ENCODE data around the gene ITPKC. TPM values are rescaled to one million over a fixed set of nuclear protein-coding genes. Genes with fewer than 3 reads are reported as not detected.
A peak's percentile ranks its signal among the peaks of the same experiment; 100 is the strongest.

ITPKC gene
- polyA plus RNA-seq, 3 donors: 2.7 to 5.7 (median 2.9) TPM

- Mint-ChIP-seq H3K9me3 (peaks cover 0 to 1% (median 0%) of the 10 kb centered on the region in 7 donors), H3K36me3 (peaks cover 24 to 31% of the 10 kb centered on the region in 2 donors), H3K4me1 (peaks cover 33% of the 10 kb centered on the region), H3K27me3 (ENCODE audit: low read depth in 3 of 3) (peaks cover 0 to 2% (median 1%) of the 10 kb centered on the region in 3 donors), H3K4me3 (peak overlapping the region; percentile 94 to 97), H3K27ac (peak overlapping the region; percentile 97 to 100 (median 99))
- H3K79me2 ChIP-seq (ENCODE audit: insufficient read depth, low read length): peaks cover 21% of the 10 kb centered on the region
- 0% methylated on average over 5 of the region's 10 CpGs for WGBS (ENCODE audit: insufficient coverage)
- H4K20me1 ChIP-seq (ENCODE audit: insufficient read depth, low read length): peaks cover 25% of the 10 kb centered on the region
- no peaks in the 10 kb centered on the region for H3K9me3 ChIP-seq (replicated peaks in 1 of 2; ENCODE audit: control insufficient read depth in 1 of 2, insufficient read depth in 1 of 2, low read length in 2 of 2)
- H3K4me2 ChIP-seq (replicated peaks; ENCODE audit: extremely low read depth, low read length, poor library complexity, severe bottlenecking): peak overlapping the region; percentile 93
- no peak for DNase-seq
- H3K27ac ChIP-seq (ENCODE audit: low read depth in 1 of 2, low read length in 2 of 2): peak overlapping the region; percentile 95 to 97
- peaks cover 19 to 24% of the 10 kb centered on the region in 2 donors for H3K4me1 ChIP-seq (ENCODE audit: control insufficient read depth in 1 of 2, insufficient read depth in 2 of 2, low read length in 2 of 2)
- intact Hi-C loops (cut with micrococcal nuclease): loop anchor here in 1 of 2 donors (2.0 to 5.0 kb wide), 2 partner anchors 35 to 63 kb away; no protein-coding TSS in a partner anchor
- peak overlapping the region; percentile 69 to 89 (median 85) for H3K4me3 ChIP-seq (replicated peaks in 1 of 3; ENCODE audit: low read depth in 2 of 3, low read length in 3 of 3)
- TF ChIP-seq, protein P1, sequence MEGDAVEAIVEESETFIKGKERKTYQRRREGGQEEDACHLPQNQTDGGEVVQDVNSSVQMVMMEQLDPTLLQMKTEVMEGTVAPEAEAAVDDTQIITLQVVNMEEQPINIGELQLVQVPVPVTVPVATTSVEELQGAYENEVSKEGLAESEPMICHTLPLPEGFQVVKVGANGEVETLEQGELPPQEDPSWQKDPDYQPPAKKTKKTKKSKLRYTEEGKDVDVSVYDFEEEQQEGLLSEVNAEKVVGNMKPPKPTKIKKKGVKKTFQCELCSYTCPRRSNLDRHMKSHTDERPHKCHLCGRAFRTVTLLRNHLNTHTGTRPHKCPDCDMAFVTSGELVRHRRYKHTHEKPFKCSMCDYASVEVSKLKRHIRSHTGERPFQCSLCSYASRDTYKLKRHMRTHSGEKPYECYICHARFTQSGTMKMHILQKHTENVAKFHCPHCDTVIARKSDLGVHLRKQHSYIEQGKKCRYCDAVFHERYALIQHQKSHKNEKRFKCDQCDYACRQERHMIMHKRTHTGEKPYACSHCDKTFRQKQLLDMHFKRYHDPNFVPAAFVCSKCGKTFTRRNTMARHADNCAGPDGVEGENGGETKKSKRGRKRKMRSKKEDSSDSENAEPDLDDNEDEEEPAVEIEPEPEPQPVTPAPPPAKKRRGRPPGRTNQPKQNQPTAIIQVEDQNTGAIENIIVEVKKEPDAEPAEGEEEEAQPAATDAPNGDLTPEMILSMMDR (IDR thresholded peaks at IDR 0.05): no peak
- H3K9ac ChIP-seq (ENCODE audit: insufficient read depth, low read length, poor library complexity, severe bottlenecking): peak overlapping the region; percentile 78
- peak overlapping the region; percentile 52 for H2AFZ ChIP-seq (ENCODE audit: insufficient read depth, low read depth, low read length, poor library complexity, severe bottlenecking)
- H3K27me3 ChIP-seq (ENCODE audit: control insufficient read depth in 2 of 2, insufficient read depth in 2 of 2, low read length in 2 of 2): no peaks in the 10 kb centered on the region
- H3K36me3 ChIP-seq (replicated peaks in 1 of 2; ENCODE audit: control insufficient read depth in 1 of 2, insufficient read depth in 2 of 2, low read length in 2 of 2): peaks cover 3 to 22% of the 10 kb centered on the region in 2 donors
Observed at GRCh38 chr19:40777645-40777936, 60.7 kb downstream of the ITPKC start.

DNA sequence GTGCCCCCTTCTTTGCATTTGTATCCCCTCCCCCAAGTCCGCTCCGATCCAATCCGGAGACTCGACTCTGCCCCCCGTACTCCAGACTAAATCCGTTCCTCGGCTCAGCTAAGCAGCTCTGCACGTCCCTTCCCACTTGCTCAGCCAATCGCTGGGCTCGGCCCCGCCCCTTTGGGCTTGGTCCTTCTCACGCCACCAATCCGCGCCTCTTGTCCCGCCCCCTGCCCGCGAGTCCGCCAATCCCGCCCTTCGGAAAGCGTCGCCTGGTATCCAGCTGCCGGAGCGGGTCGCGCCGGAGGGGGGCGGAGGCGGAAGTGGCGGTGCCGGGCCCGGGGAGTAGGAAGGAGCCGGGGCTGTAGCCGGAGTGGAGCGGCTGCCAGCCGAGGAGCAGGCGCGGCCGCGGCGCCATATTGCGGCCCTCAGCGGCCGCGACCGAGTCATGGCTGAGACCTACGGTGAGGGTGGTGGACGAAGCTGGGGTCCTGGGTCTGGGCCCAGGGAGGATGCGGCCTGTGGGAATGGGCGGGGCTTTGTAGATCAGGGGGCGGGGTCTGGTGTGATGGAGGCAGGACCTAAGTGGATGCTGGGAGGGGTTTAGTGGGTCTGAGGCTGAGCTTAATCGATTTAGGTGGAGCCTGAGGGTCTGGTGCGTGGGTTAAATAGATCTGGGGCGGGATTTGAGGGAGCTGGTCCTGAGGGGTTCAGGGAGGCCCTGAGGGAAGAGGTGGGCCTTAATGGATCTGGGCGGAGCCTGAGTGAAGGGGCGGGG, 61.2 kb downstream of the ITPKC start, which contains the start of gene RAB4B:
TSS of gene RAB4B (plus strand) at position 311 of the 769 bp plus-strand sequence. CDS start at position 440, 129 bp downstream.
- H3K36me3 ChIP-seq (replicated peaks in 1 of 2; ENCODE audit: control insufficient read depth in 1 of 2, insufficient read depth in 2 of 2, low read length in 2 of 2): peaks cover 3 to 22% of the 10 kb centered on the region in 2 donors
- Mint-ChIP-seq H3K27ac (peak within 1 kb of the TSS; percentile 97 to 100 (median 99)), H3K4me3 (peak within 1 kb of the TSS; percentile 94 to 97), H3K27me3 (ENCODE audit: low read depth in 3 of 3) (peaks cover 0 to 1% (median 0%) of the 10 kb centered on the region in 3 donors), H3K9me3 (peaks cover 0 to 1% (median 0%) of the 10 kb centered on the region in 7 donors), H3K4me1 (peaks cover 33% of the 10 kb centered on the region), H3K36me3 (peaks cover 24 to 36% of the 10 kb centered on the region in 2 donors)
- peak within 1 kb of the TSS; percentile 93 for H3K4me2 ChIP-seq (replicated peaks; ENCODE audit: extremely low read depth, low read length, poor library complexity, severe bottlenecking)
- H3K27me3 ChIP-seq (ENCODE audit: control insufficient read depth in 2 of 2, insufficient read depth in 2 of 2, low read length in 2 of 2): no peaks in the 10 kb centered on the region
- no peaks in the 10 kb centered on the region for H3K9me3 ChIP-seq (replicated peaks in 1 of 2; ENCODE audit: control insufficient read depth in 1 of 2, insufficient read depth in 1 of 2, low read length in 2 of 2)
- intact Hi-C loops (cut with micrococcal nuclease): loop anchor here in 1 of 2 donors (1.0 to 5.0 kb wide), 4 partner anchors 20 to 63 kb away; partner anchors contain the start of gene SNRPA
- peaks cover 21% of the 10 kb centered on the region for H3K79me2 ChIP-seq (ENCODE audit: insufficient read depth, low read length)
- peak; percentile 99 to 100 (median 99) for DNase-seq
- H2AFZ ChIP-seq (ENCODE audit: insufficient read depth, low read depth, low read length, poor library complexity, severe bottlenecking): peak within 1 kb of the TSS; percentile 79
- peaks cover 25% of the 10 kb centered on the region for H4K20me1 ChIP-seq (ENCODE audit: insufficient read depth, low read length)
- peak within 1 kb of the TSS; percentile 95 to 97 for H3K27ac ChIP-seq (ENCODE audit: low read depth in 1 of 2, low read length in 2 of 2)
- under 1% methylated on average over 54 of the region's 56 CpGs for WGBS (ENCODE audit: insufficient coverage)
- H3K4me1 ChIP-seq (ENCODE audit: control insufficient read depth in 1 of 2, insufficient read depth in 2 of 2, low read length in 2 of 2): peaks cover 19 to 24% of the 10 kb centered on the region in 2 donors
- H3K9ac ChIP-seq (ENCODE audit: insufficient read depth, low read length, poor library complexity, severe bottlenecking): peak within 1 kb of the TSS; percentile 78
- H3K4me3 ChIP-seq (replicated peaks in 1 of 3; ENCODE audit: low read depth in 2 of 3, low read length in 3 of 3): peak within 1 kb of the TSS; percentile 69 to 89 (median 85)
- TF ChIP-seq, protein P1 (IDR thresholded peaks at IDR 0.05): no peak
